ENCODE data around the gene HOXA3. TPM values are rescaled to one million over a fixed set of nuclear protein-coding genes. Genes with fewer than 3 reads are reported as not detected.

HOXA3 gene
- total and polyA plus RNA-seq, 2 of the 13 experiments (the other 11 are each of a cell fraction or from before 2014, with no cell fraction given): 2.9 to 4.6 TPM

DNA sequence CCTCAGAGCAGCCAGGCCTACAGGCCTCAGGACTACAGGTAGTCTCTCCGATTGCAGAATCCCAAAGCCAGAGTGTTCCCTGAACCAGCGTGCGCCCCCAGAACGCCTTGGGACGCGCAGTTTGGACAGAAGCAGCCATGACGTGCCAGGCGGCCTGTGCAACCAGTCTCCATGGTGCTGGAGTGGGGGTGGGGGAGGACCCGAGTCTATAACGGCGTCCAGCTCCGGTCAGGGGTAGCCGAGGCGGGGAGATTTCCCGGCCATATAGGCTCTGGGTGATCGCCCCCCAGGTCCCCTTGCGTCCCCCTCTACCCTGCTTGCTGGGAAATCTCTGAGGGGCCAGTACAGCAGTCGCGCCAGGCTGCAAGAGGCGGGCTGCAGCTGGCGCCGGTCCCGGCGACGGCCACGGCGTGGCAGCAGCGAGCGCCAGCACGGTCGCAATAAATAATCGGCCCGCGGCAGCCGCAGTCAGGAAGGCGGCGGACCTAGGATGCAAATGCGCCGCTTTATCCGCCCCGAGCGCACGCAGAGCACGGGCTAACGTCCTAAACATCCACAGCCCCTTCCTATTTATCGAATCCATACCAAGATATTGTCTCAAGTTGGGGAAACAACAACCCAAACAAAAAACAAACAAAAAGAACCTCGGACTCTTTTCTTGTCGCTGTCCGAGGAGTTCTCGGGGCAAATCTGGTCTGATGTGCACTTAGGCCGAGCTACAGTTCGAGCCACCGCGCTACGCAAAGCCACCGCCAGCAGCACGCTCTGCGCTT is 1.6 kb downstream of the HOXA3 start (continued):
- TF ChIP-seq AKNA (CRISPR knock-in tag; IDR thresholded peaks at IDR 0.05; ENCODE audit: borderline replicate concordance): no peak
- TF ChIP-seq, protein P1, sequence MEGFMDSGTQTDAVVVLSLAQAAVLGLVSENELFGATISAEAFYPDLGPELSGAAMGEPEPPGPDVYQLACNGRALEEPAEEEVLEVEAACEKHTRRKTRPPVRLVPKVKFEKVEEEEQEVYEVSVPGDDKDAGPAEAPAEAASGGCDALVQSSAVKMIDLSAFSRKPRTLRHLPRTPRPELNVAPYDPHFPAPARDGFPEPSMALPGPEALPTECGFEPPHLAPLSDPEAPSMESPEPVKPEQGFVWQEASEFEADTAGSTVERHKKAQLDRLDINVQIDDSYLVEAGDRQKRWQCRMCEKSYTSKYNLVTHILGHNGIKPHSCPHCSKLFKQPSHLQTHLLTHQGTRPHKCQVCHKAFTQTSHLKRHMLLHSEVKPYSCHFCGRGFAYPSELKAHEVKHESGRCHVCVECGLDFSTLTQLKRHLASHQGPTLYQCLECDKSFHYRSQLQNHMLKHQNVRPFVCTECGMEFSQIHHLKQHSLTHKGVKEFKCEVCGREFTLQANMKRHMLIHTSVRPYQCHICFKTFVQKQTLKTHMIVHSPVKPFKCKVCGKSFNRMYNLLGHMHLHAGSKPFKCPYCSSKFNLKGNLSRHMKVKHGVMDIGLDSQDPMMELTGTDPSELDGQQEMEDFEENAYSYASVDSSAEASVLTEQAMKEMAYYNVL (CRISPR knock-in tag; IDR thresholded peaks at IDR 0.05; ENCODE audit: borderline replicate concordance): no peak
- no peak; the same call in 1 of the 2 replicates for TF ChIP-seq ISL2 (CRISPR knock-in tag; IDR thresholded peaks at IDR 0.05)
- TF ChIP-seq ZBTB14 (CRISPR knock-in tag; IDR thresholded peaks at IDR 0.05): no peak
- TF ChIP-seq ZNF883 (CRISPR knock-in tag; IDR thresholded peaks at IDR 0.05; ENCODE audit: not compliant biosample characterization): peak; percentile 52
- TF ChIP-seq RARG (CRISPR knock-in tag; IDR thresholded peaks at IDR 0.05; ENCODE audit: low read depth): no peak
- no peak for TF ChIP-seq ZBTB38 (CRISPR knock-in tag; IDR thresholded peaks at IDR 0.05)
- peak; percentile 83; the same call in 1 of the 2 replicates for TF ChIP-seq SPEN (CRISPR knock-in tag; IDR thresholded peaks at IDR 0.05; ENCODE audit: low read depth)
- TF ChIP-seq, protein P2, sequence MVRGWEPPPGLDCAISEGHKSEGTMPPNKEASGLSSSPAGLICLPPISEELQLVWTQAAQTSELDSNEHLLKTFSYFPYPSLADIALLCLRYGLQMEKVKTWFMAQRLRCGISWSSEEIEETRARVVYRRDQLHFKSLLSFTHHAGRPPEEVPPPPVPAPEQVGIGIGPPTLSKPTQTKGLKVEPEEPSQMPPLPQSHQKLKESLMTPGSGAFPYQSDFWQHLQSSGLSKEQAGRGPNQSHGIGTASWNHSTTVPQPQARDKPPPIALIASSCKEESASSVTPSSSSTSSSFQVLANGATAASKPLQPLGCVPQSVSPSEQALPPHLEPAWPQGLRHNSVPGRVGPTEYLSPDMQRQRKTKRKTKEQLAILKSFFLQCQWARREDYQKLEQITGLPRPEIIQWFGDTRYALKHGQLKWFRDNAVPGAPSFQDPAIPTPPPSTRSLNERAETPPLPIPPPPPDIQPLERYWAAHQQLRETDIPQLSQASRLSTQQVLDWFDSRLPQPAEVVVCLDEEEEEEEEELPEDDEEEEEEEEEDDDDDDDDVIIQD (CRISPR knock-in tag; IDR thresholded peaks at IDR 0.05; ENCODE audit: low read depth): no peak
- no peak for TF ChIP-seq MED13 (CRISPR knock-in tag; IDR thresholded peaks at IDR 0.05)
- no peak for TF ChIP-seq NFIC (IDR thresholded peaks at IDR 0.05; ENCODE audit: low read length)
- TF ChIP-seq BRD4 (CRISPR knock-in tag; IDR thresholded peaks at IDR 0.05): peak; percentile 38; the same call in 1 of the 2 replicates
- 0 out of 2 replicates have a peak, but pooled peaks have one; percentile 30 for TF ChIP-seq ZSCAN25 (CRISPR knock-in tag; IDR thresholded peaks at IDR 0.05)
- no peak for TF ChIP-seq CENPX (CRISPR knock-in tag; IDR thresholded peaks at IDR 0.05)
- no peak for TF ChIP-seq FOXK1 (CRISPR knock-in tag; IDR thresholded peaks at IDR 0.05; ENCODE audit: borderline replicate concordance, low read depth)
- peak; percentile 31; the same call in 1 of the 2 replicates for TF ChIP-seq SAFB2 (CRISPR knock-in tag; IDR thresholded peaks at IDR 0.05; ENCODE audit: borderline replicate concordance, low read depth)

All from HepG2 (cell line).